ENCODE results near the gene CAMTA1.
"Not testable (repeated sequence)": the region's sequence is repeated elsewhere in the genome, so short reads cannot be mapped to it uniquely, and the experiment has no call there.

The CAMTA1 gene

DNA sequence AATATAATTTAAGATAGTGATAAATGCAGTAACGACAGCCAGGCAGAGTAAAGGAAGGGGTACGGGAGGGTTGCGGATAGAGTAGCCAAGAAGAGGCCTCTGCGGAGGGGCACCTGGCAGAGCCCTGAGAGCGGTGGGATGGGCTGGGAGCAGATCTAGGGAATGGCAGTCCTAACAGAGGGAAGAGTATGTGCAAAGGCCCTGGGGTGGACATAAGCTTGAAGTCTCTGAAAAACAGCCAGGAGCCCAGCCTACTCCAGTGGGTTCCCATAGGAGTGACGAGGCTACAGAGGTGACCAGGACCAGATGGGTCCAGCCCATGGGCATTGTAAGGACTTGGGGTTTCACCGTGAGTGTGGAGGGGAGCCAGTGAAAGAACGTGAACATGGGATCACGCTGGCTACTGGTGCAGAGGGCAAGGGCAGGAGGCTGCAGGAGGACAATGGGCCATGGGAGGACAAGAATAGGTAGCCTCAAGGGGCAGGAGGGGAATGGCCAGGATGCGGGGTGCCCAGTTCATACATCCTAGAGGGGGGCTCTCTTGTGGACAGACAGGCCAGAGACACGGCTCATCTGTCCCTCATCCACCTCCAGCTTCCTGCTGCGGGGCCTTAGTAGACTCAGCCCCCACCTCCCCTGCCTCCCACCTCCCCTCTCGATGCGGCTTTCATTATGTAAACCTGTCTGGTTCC, 800.1 kb downstream of the CAMTA1 start:
- in situ Hi-C loops (cut with MboI; ENCODE audit: low sequenced_read_pairs) = no loop called here

DNA sequence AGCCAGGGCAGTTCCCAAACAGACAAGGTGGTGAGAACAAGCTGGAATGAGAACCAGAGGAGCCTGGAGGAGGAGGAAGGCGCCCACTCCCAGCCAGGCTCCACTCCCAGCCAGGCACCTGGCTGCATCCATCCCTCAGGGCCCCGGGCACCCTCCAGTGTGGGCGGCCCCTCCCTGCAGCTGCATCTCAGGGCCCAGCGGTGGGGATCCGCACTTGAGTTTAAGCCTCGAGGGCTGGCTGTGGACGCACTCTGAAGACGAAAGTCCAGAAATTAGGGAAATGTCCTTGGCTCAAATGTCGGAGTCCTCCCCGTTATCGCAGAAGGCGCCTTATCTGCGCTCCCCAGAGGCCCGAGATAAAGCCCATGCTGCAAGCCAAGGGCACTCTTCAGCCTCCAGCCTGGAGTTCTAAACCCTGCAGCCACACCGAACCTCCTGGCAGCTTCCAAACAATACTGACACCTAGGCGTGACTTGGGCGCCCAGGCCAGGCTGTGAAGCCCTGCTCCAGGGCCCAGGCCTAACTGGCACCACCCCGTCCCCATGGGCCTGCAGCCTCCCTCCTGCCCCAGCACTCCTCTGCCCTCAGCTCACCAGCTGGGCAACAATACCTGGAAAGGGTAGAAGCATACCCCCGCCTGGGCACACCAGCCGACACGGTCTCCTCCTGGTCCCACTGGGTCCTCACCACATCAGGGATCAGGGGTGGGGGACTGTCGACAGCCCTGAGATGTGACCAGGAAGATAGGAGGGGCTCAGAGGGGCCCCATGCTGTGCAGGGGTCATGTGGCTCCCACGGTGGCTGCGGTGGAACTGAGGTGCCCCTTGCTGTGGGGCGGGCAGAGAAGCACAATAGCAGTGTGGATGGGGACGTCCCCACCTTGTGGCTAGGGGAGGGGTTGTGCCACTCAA, 801.0 kb downstream of the CAMTA1 start:
- in situ Hi-C loops (cut with MboI; ENCODE audit: low sequenced_read_pairs) = no loop called here

DNA sequence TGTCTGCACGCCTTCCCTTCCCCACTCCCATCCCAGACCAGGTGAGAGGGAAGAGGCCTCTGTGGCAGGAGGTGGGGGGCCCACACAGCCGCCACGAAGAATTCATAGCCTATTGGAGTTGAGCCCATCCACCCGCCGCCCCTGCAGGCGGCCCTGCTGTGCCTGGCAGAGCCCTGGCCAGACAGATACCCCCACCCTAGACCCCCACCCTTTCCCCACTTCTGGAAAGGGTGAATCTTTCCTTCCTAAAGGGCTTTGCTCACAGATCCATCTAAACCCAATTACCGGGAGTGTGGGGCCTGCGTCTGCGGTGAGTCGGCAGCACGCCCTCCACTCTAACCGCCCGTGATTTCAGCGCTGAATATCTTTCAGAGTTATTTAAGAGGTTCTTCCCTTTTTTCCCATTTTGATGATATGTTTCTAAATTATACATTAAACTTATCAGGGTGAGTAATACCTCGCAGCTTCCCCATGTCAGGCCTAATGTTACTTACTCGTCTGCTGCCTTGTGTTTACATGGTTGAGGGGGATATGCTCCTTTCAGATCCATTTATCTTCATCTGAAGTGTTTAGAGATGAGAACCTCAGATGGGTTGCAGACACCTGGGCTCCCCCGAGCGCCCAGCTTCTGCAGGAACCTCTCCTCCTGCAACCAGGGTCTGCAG, 802.0 kb downstream of the CAMTA1 start:
- in situ Hi-C loops (cut with MboI; ENCODE audit: low sequenced_read_pairs) = no loop called here

DNA sequence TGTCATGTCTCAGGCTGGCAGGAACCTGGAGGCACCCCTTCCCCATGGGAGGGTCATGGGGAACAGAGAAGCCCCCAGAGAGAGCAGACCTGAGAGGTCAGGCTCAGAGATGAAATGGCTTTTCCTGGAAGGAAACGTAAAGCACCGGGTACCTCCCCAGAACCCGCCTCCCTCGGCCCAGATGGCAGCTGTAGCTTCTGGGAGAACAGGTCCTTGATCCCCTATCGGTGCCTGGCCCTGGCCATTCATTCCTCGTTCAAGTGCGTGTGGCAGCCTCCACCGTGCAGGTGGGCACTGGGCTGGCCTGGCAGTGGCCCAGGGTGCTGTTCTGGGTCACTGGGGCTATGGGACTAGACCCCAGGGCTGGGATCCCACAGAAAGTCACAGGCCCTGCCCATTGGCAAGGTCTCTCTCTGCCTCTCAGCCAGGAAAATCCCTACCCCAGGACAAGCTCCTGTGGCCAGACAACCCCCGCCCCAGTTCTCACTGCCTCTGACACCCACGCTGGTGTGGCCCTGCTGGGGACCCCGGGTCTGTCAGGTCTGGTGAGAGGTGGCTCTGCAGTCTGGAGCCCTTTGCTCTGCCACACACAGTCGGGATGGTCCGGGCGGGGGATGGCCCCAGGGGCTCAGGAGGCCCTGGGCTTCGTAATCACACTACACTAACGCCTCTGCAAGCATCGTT, 802.7 kb downstream of the CAMTA1 start:
- in situ Hi-C loops (cut with MboI; ENCODE audit: low sequenced_read_pairs) = no loop called here

DNA sequence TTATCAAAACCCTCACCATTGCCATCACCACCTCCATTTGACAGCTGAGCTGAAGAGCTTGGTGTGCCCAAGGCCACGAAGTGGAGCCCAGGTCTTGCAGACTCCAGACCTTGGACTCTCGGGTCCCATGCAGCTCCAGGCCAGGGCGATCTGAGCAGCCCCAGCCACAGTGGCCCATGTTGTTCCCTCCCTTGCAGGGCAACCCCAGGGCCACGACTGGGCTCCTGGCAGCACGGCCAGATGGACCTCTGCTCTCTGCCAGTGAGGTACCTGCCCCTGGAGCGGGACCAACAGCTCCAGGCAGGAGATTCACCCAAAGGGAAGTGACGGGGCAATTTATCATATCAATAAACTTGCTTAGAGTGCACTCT, 803.2 kb downstream of the CAMTA1 start:
- in situ Hi-C loops (cut with MboI; ENCODE audit: low sequenced_read_pairs) = no loop called here

DNA sequence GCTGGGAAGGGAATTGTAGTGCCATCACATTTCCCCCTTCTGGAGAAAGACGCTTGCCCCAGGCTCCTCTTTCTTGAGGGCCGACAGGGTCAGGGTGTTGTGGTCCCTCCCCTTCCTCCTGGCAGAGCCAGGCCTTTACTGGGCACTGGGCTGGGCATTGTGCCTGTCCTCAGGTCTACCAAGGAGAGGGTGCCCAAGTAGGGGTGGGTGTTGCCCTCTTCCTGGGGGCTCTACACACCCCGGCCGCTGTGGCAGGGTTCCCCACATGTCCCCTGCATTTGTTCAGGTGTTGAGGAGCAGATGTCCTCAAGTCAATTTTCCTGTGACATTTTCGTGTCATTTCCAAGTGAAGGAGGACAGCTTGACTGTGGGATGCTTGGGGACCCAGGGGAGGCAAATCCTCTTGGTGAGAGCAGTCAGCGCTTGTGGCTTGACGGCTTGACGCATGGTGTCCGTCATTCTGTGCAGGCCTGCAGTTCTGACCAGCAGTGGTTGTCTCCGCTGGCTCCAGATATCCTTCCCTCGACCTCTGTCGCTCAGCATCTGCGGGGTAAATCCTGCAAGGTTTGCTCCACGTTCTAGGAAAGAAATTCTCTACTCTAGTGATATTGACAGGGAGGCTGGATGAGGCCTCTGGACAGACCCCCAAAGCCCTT, 804.0 kb downstream of the CAMTA1 start:
- in situ Hi-C loops (cut with MboI; ENCODE audit: low sequenced_read_pairs) = no loop called here

DNA sequence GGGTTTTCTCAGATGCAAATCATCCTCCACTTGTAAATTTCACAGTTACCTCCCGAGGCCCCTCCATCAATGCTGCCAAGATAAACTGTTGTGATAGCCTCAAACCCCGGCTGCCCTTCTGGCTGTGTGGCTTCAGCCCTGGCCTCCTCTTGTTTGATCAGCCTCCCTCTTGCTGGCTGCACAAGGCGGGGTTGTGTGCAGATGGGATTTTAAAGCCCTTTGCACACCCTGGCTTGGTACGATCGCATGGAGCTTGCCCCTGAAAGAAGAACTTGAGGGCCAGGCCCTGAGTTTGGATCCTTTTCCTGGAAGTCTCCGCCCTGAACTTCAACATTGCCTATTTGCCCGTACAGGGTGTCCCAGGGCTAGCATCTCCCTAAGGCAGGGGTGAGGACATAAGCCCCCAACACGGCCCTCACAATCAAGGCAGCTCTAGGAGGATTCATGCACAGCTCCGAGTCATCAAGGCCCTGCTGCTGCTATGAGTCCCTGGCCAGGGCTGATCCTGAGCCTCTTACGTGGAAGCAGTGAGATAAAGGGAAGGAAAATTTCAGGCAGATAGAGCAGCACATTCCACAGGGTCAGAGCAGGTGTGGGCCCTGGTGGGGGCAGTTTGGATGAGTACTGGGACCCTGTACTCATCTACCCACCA, 804.6 kb downstream of the CAMTA1 start:
- in situ Hi-C loops (cut with MboI; ENCODE audit: low sequenced_read_pairs) = no loop called here

DNA sequence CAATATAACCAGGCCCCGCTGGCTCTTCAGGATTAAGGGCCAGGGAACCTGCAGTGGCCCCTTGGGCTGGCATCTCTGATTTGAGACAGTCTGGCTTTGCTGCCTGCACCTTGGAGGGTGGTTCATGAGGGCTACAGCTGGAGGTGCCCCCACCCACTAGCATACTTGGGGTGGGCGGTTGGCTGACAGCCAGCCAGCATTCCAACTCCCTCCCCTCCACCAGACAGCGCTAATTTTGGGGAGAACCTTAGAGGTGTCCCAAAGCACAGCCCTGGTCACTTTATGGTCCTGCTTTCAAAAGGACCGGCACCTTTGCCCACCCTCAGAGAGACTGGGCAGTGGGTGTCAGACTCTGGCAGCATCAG, 805.2 kb downstream of the CAMTA1 start:
- in situ Hi-C loops (cut with MboI; ENCODE audit: low sequenced_read_pairs) = no loop called here

DNA sequence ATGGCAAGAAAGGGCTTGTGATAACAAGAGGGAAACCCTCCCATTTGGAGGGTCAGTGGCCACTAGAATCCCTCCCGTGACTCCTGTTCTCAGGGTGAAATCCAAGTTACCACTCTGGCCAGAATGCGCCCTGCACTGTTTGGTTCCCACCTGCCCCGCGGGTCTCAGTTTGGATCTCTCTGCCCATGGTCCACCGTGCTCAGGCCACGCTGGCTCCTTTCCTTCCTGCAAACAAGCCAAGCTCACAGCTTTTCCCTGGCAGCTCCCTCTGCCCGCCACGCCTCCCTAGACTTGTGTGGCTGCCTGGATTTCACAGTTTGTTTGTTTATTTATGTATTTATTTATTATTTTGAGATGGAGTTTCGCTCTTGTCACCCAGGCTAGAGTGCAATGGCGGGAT, 806.3 kb downstream of the CAMTA1 start:
- in situ Hi-C loops (cut with MboI; ENCODE audit: low sequenced_read_pairs) = no loop called here

DNA sequence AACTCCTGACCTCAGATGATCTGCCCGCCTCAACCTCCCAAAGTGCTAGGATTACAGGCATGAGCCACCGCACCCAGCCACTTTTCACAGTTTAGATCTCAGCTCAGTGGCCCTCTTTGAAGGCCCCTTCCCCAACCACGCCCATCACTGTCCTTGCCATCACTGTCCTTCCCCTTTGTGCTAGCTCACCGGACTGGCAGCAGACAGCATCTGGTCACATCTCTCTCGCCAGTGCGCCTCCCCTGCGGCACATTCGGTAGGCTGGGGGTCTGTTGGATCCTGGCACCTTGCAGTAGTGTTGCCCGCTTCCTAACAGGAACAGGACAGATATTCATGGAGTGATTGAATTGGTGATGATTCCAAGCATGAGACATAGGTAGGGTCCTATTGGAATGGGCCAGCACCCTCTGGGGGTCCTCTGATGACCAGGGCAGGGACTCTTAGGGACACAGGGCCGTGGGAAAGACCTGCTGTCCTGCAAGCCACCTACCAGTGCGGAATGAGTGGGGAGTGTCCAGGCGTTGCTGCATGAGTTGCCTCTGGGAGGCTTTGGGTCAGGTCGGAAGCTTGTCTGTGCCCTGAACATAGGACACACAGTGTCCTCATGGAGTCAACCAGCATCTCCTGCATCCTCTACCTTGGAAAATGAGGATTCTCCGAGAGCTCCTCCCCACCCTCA, 807.0 kb downstream of the CAMTA1 start:
- in situ Hi-C loops (cut with MboI; ENCODE audit: low sequenced_read_pairs) = no loop called here

DNA sequence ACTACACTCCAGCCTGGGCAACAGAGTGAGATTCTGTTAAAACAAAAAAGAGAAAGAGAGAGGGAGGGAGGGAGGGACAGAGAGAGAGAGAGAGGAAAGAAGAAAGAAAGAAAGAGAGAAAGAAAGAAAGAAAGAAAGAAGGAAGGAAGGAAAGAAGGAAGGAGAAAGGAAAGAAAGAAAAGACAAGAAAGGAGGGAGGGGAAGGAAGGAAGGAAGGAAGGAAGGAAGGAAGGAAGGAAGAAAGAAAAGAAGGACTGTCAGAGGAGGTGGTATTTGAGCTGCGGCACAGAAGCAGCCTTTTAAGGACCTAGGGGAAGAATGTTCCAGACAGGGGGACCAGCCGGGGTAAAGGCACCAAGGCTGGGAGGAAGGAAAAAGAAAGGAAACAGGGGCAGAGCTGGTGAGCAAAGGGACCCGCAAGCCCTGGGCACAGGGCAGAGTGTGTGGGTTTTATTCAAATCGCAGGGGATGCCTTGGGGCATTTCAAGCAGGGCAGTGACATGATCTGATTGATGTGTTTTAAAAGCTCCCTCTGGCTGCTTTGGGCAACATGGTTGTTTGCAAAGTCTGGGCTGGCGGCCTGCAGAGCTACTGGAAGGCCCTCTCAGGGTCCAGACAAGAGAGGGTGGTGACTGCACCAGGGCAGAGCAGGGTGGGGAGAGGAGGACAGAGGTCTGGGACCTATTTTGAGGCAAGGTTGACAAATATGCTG, 808.9 kb downstream of the CAMTA1 start:
- in situ Hi-C loops (cut with MboI; ENCODE audit: low sequenced_read_pairs) = no loop called here

DNA sequence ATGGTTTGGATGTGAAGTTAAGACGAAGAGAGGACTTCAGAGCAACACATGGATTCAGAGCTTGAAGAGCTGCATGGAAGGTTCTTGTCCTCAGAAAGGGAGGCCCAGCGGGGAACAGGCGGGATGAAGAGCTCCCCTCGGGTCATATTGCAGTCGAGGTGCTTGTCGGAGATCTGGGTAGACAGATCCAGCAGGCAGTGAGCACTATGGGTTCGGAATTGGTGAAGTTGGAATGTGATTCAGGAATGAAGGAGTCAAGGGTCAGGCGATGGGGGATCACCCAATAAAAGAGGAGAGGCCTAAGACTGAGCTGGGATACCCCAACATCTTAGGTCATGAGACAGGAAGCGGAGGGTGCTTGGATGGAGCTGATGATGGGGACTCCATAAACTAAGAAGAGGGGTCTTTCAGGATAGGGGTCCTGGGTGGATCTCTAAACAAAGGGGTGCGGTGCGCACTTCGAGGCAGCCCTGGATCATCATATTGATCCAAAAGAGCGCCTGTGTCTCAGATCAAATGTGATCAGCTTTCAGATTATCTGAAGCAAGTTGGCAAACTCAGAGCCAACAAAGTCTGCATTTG, 809.6 kb downstream of the CAMTA1 start:
- in situ Hi-C loops (cut with MboI; ENCODE audit: low sequenced_read_pairs) = no loop called here

DNA sequence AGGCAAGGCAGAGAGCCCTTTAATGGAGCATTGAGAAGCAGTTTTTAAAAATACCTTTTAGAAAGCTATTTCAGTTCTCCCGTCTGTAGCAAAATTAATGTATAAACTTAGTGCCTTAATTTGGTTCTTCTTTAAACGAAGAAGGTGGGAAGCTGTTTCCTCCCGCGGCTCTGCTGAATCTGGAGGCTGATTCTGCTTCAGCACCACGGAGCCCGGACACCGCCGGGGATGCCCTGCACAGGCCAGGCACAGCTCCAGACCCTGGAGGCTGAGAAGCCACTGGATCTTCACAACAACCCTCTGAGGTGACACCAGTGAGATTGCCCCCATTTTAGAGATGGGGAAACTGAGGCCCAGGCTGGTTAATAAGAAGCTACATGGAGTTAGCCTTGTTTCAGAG, 810.1 kb downstream of the CAMTA1 start:
- in situ Hi-C loops (cut with MboI; ENCODE audit: low sequenced_read_pairs) = no loop called here

DNA sequence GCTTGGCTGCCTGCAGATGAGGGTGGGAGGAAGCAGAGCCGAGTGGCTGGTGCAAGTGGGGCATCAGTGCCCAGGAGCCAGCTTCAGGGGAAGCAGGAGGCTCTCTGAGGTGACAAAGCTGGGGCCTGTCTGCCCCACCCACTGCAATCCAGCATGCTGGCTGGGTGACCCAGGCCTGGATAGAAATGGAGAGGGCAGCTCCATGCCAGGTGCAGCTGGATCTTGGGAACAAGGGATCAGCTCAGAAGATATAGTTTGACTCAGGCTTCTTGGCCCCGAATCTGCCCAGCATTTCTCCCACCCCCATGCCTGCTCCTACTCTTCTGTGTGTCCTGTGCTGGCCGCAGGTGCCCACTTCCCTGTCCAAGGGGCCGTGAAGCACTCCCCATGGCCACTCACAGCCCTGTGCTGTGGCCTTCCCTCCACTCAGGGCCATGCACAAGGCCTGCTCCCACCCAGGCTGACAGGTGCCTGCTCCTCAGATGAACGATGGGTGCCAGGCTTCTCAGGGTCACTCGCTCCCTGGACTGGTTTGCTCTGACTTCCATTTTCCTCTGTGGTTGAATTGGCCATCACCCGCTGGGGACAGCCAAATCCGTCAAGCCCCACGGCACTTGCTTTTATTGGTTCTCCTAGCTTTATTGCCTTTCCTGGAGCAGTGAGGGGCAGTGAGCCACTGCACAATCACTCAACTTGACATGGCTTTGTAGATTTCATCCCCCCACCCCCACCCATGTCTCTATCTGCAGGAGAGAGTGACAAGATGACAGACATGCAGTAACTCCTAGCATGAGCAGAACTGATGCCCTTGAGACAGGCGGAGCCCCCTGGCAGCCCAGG, 811.1 kb downstream of the CAMTA1 start:
- in situ Hi-C loops (cut with MboI; ENCODE audit: low sequenced_read_pairs) = no loop called here

DNA sequence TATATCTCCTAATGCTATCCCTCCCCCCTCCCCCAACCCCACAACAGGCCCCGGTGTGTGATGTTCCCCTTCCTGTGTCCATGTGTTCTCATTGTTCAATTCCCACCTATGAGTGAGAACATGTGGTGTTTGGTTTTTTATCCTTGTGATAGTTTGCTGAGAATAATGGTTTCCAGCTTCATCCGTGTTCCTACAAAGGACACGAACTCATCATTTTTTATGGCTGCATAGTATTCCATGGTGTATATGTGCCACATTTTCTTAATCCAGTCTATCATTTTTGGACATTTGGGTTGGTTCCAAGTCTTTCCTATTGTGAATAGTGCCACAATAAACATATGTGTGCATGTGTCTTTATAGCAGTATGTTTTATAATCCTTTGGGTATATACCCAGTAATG, 812.8 kb downstream of the CAMTA1 start:
- in situ Hi-C loops (cut with MboI; ENCODE audit: low sequenced_read_pairs) = not testable (repeated sequence)

DNA sequence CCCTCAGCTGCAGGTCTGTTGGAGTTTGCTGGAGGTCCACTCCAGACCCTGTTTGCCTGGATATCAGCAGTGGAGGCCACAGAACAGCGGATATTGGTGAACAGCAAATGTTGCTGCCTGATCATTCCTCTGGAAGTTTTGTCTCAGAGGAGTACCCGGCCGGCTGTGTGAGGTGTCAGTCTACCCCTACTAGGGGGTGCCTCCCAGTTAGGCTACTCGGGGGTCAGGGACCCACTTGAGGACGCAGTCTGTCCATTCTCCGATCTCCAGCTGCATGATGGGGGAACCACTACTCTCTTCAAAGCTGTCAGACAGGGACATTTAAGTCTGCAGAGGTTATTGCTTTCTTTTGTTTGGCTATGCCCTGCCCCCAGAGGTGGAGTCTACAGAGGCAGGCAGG, 819.7 kb downstream of the CAMTA1 start:
- in situ Hi-C loops (cut with MboI; ENCODE audit: low sequenced_read_pairs) = not testable (repeated sequence)

DNA sequence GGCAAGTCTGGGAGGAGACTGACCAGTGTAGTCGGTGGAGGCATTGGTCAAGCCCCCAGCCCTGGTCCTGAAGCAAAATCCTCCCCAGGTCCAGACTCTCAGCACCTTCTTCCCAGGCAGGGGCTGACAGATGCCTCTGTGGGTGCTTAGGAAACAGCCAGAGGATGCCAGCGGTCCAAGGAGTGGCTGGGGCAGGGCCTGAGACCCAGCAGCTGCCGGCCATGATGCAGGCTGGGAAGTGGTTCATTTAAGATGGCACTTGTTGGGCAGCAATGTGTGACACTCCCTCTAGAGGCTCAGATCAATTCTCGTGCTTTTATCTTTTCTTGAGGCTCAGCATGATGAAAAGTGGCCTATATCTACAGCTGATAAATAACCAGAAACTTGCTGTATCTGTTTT, 820.8 kb downstream of the CAMTA1 start:
- in situ Hi-C loops (cut with MboI; ENCODE audit: low sequenced_read_pairs) = no loop called here

DNA sequence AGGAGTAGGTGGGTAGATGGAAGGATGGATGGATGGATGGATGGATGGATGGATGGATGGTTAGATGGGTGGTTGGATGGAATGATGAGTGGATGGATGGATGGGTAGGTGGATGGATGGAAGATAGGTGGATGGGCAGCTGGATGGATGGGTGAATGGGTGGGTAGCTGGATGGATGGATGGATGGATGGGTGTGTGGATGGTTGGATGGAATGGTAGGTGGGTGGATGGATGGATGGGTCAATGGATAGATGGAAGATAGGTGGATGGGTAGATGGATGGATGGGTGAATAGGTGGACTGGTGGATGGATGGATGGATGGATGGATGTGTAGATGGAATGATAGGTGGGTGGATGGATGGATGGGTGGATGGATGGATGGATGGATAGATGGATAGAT, 821.8 kb downstream of the CAMTA1 start:
- in situ Hi-C loops (cut with MboI; ENCODE audit: low sequenced_read_pairs) = no loop called here
